HG03196 (cell line): Measurements from ENCODE around the gene ZNF618.

Source experiments
- ATAC-seq: cut with Tn5 transposase; IDR thresholded peaks from one replicate; pipeline ENCODE4 v1.9.1; 2021; ENCODE audit not compliant: unreplicated experiment

Gene ZNF618

GRCh38 chr9:114092336-114092735, 216.2 kb downstream of the ZNF618 start:
- ATAC-seq: no peak

GRCh38 chr9:114093031-114093471, 216.9 kb downstream of the ZNF618 start:
- ATAC-seq: no peak

- no peak for ATAC-seq
Measured at GRCh38 chr9:114093761-114094505, 217.8 kb downstream of the ZNF618 start.

- ATAC-seq: no peak
Measured at GRCh38 chr9:114094971-114095370, 218.9 kb downstream of the ZNF618 start.

GRCh38 chr9:114096041-114096511, 220.0 kb downstream of the ZNF618 start:
- ATAC-seq: no peak

- no peak for ATAC-seq
Measured at GRCh38 chr9:114096866-114097612, 220.9 kb downstream of the ZNF618 start.

GRCh38 chr9:114097613-114098020, 221.5 kb downstream of the ZNF618 start:
- ATAC-seq: no peak

- ATAC-seq: no peak
Measured at GRCh38 chr9:114098021-114098935, 222.2 kb downstream of the ZNF618 start.

- ATAC-seq: no peak
Measured at GRCh38 chr9:114098936-114099668, 223.0 kb downstream of the ZNF618 start, which contains the start of gene KIF12. Gene KIF12 (minus strand): TSS chr9:114099292. CDS start chr9:114099276, 16 bp downstream.

GRCh38 chr9:114099669-114100270, 223.7 kb downstream of the ZNF618 start:
- no peak for ATAC-seq

GRCh38 chr9:114100536-114100935, 224.4 kb downstream of the ZNF618 start:
- ATAC-seq: no peak

- ATAC-seq: no peak
Measured at GRCh38 chr9:114102484-114102883, 226.4 kb downstream of the ZNF618 start.

GRCh38 chr9:114105236-114105635, 229.1 kb downstream of the ZNF618 start:
- ATAC-seq: no peak
